NCI-H526 (cell line): ENCODE measurements around the gene KRT23.
"Not testable (repeated sequence)": the region's sequence is repeated elsewhere in the genome, so short reads cannot be mapped to it uniquely, and the experiment has no call there.

Source experiments
- DNase-seq, 2 experiments: peaks; one replicate each; lab custom pipeline; 2025; lab: John Stamatoyannopoulos, UW

KRT23 gene

DNA sequence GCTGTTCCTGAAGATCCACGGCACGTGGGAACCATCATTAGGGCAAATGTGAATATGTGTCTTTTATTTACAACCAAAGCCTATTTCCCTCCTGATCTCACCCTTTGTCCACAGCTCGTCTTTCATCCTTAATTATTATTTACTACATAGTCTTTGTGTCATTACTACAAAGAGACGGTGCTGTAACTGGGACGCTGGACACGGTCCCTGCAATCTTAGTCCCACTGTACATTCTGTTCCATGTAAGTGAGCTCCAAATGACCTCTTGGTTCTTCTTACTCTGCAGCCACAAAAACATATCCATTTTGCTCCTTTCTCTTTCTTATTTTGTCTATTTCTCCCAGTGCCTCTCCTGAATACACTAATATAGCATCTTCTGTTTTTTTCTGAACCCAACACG is 12.7 kb upstream of the KRT23 start:
- no peak for DNase-seq

DNA sequence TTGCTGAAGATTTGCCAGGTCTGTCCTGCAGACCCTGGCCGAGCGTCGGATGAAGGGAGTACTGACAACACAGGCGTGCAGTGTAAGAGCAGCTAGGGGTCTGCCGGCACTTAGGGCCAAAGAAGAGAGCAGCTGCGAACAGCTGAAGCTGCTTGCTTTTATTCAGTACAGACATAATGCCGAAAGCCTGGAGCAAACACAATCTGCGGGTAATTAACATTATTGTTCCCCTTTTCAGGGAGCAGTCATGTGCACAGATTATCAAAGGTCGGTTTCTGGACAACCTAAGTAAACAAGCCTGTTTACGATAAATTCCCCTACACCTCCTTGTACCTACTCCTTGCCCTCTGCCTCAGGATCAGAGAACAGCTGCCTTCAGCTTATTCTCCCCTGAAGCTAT is 12.0 kb upstream of the KRT23 start:
- DNase-seq, result no peak

DNA sequence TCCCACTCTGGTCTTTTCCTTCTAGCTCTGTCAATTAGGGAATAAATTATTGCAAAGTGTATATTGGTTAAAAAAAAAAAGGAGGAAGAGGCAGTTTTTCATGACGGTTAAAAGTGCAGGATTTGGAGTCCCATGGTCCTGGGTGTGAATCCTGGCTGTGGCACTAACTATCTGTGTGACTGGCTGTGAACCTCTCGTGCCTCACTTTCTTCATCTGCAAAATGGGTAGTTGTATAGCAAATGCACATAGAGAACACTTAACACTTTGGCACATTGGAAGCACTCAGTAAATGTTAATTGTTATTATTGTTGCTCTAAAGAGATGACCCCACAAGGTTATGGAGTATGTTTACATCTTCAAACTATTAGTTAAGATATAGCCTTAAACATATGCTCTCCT is 10.5 kb upstream of the KRT23 start:
- DNase-seq, result no peak

DNA sequence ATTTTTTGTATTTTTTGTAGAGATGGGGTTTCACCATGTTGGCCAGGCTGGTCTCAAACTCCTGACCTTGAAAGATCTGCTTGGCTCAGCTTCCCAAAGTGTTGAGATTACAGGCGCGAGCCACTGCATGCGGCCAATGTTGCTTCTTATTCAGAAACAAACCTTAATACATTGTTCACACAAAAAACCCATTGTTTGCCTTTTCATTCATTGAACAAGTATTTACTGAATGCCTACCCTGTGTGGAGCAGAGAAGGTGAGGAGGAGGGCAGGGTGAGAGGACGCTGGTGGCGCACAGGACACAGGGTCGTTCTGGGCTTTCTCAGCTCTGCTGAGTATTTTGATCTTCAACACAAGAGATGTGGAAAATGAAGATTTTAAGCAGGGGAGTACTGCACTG is 8.0 kb upstream of the KRT23 start:
- no peak for DNase-seq

DNA sequence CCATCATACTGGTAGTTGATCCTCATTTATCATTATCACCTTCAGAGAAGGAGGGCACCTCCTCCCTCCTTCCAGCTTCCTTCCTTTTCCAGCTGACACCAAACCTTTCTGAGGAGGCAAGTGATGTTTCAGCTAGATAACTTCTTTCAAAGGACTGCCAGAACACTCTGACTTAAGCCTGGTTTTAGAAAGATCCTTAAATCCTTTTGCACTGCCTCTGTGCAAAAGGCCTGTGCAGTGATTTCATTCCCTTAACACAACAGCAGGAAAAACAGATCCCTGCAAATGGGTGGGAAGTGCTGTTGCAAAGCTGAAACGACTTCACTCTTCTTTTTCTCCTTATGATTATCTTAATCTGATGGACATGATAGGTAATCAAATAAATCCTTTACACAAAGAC is 7.1 kb upstream of the KRT23 start:
- no peak for DNase-seq

DNA sequence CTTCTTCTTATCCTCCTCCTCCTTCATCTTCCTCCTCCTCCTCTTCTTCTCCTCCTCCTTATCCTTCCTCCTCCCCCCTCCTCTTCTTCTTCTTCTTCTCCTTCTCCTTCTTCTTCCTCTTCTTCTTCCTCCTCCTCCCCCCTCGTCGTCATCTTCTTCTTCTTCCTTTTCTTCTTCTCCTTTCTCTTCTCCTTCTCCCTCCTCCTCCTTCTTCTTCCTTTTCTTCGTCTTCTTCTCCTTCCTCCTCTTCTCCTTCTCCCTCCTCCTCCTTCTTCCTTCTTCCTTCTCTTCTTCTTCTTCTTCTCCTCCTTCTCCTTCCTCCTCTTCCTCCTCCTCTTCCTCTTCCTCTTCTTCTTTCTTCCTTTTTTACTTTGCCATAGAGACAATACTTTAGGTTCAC is 5.1 kb upstream of the KRT23 start:
- DNase-seq, result no peak

DNA sequence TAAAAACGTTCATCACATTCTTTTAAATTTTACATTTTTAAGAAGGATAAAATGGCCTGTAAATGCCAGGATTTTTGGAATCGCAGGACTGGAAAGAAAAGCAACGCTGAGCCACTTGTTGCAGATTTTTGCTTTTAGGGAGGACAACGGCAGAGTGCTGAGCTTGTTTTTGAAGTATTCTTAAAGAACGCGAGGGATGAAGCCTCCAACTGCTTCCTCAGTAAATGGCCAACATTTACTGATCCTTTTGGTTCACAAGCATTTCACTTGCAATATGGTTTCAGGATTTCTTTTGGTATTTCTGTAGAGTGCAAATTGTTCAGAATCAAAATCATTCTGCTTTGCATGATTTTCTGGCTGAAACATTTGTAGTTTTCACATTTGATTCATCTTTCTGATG is 2.8 kb upstream of the KRT23 start:
- no peak for DNase-seq

DNA sequence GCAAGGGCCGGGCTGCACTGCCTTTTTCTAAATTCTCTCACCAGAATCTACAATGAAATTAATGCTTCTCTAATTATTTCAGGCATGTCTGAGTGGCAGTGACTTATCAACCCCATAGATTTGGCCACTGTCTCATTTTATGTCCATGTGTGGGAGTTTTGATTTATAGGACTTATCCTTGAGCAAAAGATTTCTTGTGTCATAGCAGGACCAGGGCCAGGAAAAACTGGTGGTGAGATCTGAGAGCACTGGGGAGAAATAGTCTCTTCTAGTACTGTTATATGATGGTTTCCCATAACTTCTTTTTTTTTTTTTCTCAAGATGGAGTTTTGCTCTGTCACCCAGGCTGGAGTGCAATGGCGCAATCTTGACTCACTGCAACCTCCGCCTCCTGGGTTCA is 1.5 kb upstream of the KRT23 start:
- no peak for DNase-seq

DNA sequence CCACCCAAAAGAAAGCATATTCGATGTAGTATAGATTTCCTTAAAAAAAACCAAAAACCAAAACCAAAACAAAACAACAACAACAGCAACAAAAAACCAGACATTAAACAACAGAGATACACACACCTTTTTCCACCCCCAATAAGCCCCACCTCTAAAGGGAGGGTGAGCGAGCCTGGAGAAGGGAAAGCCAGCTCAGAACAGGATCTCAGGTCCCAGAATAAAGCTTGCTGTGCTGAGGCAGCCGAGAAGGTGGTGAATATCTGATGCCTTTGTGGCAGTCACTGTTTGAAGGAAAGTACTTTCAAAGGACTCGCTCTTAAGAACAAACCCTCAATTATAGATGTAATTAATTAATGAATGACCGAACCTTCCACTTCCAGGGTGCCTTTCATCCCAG is 470 bp downstream of the KRT23 start:
- no peak for DNase-seq

DNA sequence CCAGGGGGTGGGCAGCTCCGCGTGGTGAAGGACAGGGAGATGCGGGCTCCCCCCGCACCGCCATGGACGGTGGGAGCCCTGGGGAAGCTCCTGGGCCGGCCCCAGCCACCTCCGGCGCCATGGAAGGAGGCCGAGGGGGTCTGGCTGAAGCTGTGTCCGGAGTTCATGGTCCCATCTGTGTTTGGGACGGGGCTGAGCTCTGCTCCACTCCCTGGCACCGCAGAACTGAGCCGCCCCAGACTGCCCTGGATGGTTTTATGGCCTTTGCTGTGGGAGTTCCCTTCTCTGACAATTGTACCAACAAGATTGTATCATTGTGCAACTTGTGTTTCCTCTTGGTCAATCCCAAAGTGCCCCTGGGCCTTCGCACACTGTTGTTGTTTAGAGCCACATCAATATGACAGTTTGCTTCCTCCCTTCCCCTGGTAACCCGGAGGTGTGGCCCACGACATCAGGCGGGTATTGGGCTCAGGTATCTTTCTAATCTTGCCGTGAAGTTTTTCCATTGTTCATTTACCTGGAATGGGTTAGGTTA is 942 bp downstream of the KRT23 start:
- DNase-seq, result no peak

DNA sequence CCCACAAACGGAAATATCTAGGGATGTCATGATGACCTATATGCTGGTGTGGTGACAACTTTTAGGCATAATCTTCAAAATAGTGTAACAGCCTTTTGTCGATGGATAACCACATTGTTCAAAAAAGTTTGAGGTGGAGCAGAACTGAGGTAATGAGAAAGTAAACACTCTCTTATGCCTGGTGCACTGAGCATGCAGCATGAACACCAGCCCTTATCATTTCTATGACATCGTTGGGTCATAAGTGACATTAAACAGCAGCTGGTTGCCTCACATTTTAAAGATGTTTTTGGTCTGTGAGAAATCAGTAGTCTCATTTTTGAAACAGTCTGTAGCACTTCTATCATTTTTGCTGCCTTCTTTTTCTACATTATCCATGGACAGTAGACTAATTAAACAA is 1.8 kb downstream of the KRT23 start:
- DNase-seq, result no peak

DNA sequence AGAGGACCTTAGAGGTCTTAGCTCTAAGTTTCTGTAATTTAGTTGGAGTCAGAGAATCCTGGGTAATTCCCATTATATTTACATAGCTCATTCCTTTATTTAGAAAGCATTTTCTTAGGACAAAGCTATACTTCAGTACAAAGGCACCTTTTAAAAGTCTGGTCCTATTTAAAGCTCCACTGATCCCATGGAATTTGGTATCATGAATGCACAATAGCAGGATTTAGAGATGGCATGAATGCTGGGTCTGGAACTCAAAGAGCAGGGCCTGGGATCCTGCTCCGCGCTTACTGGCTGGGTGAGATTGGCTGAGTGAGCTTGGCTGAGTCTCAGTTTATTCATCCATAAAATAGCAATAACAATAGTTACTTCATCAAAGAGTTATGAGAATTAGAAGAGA is 4.8 kb downstream of the KRT23 start:
- no peak for DNase-seq

DNA sequence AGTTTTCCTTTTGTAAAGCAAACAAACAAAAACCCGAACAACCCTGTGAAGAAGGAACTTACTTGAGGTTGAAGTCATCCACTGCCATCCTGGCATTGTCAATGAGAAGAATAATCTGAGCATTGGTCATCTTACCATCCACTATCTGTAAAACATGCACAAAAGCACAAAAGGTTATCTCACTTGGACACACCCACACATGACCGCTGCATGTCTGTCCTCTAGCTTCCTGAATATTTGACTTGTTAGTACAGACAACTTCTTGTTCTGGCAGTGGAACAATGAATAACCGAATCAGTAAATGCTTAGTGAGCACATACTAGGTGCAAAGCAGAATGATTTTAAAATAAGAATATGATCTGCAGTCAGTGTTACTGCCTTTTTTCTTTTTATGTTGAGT is 6.1 kb downstream of the KRT23 start:
- no peak for DNase-seq

DNA sequence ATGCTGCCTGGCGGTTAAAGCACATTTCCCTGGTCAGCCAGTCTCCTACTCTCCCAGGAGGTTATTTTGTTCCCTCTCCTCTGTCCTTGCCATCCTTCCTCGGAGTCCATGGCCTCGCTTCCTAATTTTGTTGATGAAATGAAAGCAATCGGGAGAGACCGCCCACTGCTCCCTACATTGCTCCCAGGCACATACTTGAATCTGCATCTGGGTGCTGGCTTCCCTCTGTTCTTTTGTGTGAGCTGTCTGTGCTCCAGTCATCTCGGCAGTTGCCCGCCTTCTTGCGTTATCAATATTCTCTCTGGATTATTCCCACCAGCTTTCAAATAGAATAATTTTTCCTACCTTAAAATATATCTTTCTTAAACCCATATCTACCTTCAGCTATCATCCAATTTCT is 11.1 kb downstream of the KRT23 start:
- no peak for DNase-seq

DNA sequence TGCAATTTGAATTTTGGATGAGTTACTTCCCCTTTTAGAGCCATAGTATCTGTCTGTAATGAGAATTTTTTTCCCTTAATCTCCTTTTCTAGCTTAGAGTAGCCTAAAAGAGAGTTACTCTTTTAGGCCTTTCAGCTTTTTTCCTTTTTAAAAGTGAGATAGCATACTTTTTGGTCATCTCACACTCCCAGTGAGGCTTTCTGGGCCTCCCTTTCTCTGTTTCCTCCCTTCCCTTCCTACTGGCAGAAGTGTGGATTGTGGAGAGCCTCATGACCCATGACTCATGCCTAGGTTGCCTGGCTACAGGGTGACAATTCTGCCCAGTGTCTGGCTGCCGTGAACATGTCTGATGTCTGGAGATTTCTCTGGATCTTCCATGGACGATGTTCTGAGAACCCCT is 15.2 kb downstream of the KRT23 start:
- DNase-seq, result no peak

DNA sequence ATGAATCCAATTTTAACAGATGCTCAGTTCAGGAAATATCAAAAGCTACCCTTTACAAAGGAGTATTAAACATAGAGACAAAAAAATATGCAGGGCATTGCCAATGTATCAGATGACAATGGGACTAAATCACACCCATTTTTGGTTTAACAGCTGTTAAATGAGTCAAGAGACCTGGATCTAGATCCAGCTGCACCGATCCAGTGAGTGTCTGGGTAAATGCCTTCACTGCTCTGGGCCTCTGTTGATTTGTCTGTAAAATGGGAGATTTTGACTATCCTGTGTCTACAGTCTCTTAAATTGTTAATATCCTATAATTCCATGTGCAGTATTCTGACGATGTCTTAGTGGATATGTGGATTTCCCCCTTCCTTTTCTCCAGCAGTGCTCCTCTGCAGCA is 16.4 kb downstream of the KRT23 start:
- DNase-seq, result no peak

DNA sequence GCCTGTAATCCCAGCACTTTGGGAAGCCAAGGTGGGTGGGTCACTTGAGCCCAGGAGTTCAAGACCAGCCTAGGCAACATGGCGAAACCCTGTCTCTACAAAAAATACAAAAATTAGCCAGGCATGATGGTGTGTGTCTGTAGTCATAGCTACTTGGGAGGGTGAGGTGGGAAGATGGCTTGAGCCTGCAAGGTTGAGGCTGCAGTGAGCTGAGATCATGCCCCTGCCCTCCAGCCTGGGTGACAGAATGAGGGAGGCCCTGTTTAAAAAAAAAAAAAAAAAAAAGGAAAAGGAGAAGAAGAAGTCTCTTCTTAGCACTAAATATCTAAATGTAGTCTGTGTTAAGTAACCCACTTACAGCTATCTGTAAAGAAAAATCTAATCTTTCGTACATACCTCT is 20.3 kb downstream of the KRT23 start:
- not testable (repeated sequence) for DNase-seq

DNA sequence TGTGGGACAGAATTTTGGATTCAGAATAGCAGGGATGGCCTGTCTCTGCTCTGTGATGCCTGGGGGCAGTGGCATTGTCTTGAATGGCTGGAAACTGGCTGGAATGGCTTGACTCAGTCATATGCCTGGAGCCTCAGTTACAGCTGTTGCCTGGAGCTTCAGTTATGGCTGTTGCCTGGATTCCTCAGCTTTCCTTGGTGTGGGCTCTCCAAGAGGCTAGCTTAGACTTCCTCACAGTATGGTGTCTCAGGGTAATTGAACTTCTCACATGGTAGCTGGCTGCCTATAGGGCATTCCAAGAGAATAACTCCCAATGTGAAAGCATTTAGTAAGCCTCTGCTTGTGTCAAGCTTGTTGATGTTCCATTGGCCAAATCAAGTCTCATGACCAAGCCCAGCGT is 21.1 kb downstream of the KRT23 start:
- no peak for DNase-seq

DNA sequence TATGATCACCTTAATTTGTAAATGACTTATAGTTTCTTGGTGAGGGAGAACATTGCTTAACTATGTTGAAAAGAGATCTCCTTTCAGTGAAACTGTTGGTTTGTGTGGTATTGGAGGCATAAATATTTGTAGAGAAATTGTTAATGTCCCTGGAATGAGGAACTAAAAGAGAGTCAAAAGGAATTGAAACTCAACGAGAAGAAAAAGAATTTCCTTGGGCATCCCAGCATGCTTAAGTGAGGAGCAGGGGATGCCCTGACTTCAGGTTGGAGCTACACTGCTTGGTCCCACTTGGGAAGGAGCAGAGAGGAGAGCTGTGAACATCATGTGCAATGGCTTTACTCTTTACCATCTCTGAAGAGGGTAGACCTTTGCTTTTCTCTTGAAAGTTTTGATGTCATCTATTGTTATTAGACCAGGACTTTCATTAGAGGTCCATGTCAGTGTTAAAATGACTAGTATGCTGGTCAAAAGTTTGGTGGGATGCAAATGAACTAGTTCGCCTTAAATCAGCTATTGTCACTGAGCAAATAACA is 21.7 kb downstream of the KRT23 start:
- no peak for DNase-seq

DNA sequence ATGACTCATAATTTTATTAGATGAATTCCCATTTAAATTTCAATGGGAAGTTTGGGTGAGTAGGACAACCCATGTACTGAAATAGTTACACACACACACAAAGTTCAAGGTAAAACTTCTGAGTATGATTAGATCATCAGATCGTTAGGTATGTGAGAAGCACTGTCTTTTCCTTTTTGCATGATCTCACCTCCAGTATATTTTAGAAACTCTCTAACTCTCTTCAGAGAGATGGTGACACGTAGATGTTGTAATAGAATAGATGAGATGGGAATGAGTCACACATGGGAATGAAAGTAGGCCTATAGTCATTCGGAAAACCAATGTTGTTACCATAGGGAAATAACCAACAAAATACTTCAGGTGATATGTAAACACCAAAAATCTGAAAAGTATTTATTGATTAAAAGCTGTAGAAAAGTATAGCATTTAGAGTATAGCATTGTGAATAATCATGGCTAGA is 22.2 kb downstream of the KRT23 start:
- no peak for DNase-seq

DNA sequence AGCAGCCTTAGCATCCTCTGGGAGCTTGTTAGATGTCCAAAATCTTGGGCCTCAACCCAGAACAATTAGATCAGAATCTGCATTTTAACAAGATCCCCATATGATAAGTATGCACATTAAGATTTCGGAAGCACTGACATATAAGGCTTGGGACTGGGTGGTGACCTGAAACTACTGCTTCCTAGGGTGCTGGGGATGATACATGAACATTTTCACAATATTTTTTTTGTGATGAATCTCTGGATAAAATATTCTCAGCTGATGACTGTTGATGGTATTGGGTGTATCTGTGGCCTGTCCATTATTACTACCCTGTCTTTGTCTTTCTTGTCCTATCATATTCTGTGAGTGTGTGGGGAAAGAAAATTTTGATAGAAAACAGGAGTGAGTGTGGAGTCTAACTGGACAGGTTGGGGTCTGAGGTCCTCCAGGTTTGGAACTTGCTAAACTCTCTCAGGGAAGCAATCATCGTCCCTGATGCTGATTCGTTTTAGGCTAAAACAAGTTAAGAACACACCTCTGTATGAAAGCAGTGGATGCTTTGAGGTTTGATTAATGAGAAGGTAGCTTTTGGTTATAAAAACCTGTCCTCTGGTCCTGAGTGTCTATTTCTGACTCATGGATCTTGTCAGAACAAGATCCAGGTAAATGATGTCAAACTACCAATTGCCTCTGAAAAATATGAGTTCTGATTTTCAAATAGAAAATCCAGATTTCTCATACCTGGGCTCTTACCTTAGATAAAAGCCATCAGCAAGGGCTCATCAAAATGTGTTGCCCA is 23.2 kb downstream of the KRT23 start:
- DNase-seq, result no peak

DNA sequence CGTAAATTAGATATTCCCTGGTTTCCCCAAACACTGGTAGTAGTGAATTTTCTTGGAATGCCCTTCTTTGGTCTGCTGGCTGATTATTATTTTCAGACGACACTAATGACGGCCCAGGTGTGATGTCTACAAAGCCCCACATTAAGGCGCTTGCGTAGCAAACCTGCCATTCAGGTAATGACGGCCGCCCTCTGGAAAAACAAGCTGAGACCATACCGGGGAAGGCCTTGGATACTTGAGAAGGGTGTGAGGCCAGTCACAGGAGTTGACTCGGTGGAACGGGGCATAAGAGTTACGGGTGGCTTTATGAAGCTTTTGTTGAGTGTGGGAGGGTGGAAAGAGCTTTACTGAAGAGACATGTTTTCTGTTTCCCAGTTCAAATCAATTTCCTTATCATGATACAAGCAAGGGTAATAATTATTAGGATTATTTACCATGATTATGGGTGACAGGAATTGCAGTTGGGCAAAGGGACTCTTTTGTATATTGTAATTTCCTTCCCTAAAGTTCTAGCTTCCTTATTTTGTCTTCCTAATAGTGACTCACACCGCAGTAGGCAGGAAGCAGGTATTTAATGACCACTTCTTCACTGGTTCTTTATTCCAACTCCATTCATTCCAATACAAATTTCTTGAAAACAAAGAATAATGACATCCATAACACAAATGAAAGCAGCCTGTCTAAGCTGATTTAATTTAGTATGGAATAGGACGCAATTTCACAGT is 24.8 kb downstream of the KRT23 start:
- no peak for DNase-seq

DNA sequence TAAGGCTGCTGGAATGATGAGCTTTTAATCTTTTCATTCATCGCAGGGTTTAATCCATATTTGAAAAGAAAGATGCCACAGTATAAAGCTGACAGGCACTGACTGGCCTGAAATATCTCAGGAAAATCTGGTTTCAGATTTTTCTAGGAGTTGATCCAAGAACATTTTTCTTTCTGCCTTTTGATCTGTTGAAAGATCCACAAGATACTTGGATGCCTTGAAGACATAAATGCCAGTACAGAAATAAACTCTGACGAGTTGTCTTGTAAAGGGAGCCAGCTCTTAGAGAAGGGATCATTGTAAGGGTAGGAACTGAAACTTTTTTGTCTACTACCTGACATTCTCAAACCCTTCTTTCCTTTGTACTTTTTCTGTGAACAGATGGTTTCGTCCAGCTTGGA is 27.0 kb downstream of the KRT23 start:
- DNase-seq, result no peak
